MM.1S (cell line): ENCODE data around the gene HIPK3.

Experiments used
- CTCF ChIP-seq: fragments of 300-600 bp; sonication (generic); IDR thresholded peaks from 2 replicates; pipeline ENCODE4 v1.5.1; 2016; ENCODE audit warnings: antibody characterized with exemption, low read length, mixed read lengths
- EZH2 ChIP-seq: fragments of 300-600 bp; sonication (generic); optimal IDR thresholded peaks from 2 replicates; pipeline ENCODE3; 2017; ENCODE audit warnings: low read depth, mild to moderate bottlenecking, antibody characterized with exemption, low read length, mixed read lengths
- EZH2phosphoT487 ChIP-seq: fragments of 300-600 bp; sonication (generic); IDR thresholded peaks from 2 replicates; pipeline ENCODE4 v1.6.1; 2018; ENCODE audit warnings: antibody characterized with exemption, low read length

DNA sequence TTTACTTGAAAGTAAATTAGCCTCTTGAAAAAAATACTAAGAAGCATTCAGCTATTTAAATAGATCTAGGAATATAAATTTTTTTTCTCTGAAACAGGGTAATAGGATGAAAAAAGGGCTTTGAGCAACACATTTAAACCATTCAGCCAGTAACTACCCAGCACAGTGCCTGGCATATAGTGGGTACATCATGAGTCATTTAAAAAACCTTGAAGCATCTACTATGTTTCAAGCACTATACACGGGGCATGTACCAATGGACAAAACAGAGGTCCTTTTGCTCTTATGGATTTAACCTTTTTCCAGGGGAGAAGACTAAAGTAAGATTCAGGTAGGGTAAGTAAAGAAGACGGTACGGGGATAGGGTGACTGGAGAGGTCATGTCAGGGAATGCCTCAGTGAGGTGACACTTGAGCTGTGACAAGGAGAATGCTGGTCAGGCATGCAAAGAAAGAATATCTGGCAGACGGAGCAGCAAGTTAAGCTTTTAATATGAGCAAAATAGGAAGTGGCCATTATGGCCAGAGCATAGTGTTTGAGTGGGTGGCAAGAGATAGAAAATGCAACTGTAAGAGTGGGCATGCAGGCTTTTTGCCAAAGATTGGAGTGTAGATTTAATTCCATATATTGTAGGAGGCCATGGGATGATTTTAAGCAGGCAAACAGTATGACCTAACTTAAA is 101.1 kb downstream of the HIPK3 start:
- no peak for TF ChIP-seq CTCF
- no peak for TF ChIP-seq EZH2phosphoT487
- TF ChIP-seq EZH2: no peak
